ENCODE results near the gene LAMA5. TPM values are rescaled to one million over a fixed set of nuclear protein-coding genes. Genes with fewer than 3 reads are reported as not detected.

The LAMA5 gene
- polyA plus RNA-seq, 3 donors: 0.05 TPM; not detected in 2

GRCh38 chr20:62382306-62383198, 15.4 kb upstream of the LAMA5 start:
- peaks cover 0 to 4% (median 0%) of the 10 kb centered on the region in 7 donors for H3K9me3 Mint-ChIP-seq
- Histone ChIP-seq H3K4me2 (replicated peaks; ENCODE audit: extremely low read depth, low read length, poor library complexity, severe bottlenecking) (no peak overlapping the region), H3K9ac (ENCODE audit: insufficient read depth, low read length, poor library complexity, severe bottlenecking) (no peak overlapping the region), H3K4me1 (ENCODE audit: control insufficient read depth in 1 of 2, insufficient read depth in 2 of 2, low read length in 2 of 2) (peaks cover 13 to 17% of the 10 kb centered on the region in 2 donors), H3K4me3 (replicated peaks in 1 of 3; ENCODE audit: low read depth in 2 of 3, low read length in 3 of 3) (no peak overlapping the region), H3K27me3 (ENCODE audit: control insufficient read depth in 2 of 2, insufficient read depth in 2 of 2, low read length in 2 of 2) (no peaks in the 10 kb centered on the region), H4K20me1 (ENCODE audit: insufficient read depth, low read length) (peaks cover 3% of the 10 kb centered on the region), H3K79me2 (ENCODE audit: insufficient read depth, low read length) (peaks cover 26% of the 10 kb centered on the region), H3K36me3 (replicated peaks in 1 of 2; ENCODE audit: control insufficient read depth in 1 of 2, insufficient read depth in 2 of 2, low read length in 2 of 2) (peaks cover 0 to 7% of the 10 kb centered on the region in 2 donors), H3K9me3 (replicated peaks in 1 of 2; ENCODE audit: control insufficient read depth in 1 of 2, insufficient read depth in 1 of 2, low read length in 2 of 2) (no peaks in the 10 kb centered on the region), H3K27ac (ENCODE audit: low read depth in 1 of 2, low read length in 2 of 2) (no peak overlapping the region), H2AFZ (ENCODE audit: insufficient read depth, low read depth, low read length, poor library complexity, severe bottlenecking) (no peak overlapping the region)
- H3K27me3 Mint-ChIP-seq (ENCODE audit: low read depth in 3 of 3): peaks cover 0 to 2% (median 0%) of the 10 kb centered on the region in 3 donors
- peaks cover 5 to 9% of the 10 kb centered on the region in 2 donors for H3K36me3 Mint-ChIP-seq
- WGBS (ENCODE audit: insufficient coverage): 65% methylated on average over 10 of the region's 18 CpGs
- peak; percentile 92 for TF ChIP-seq CTCF (IDR thresholded peaks at IDR 0.05)
- no peak overlapping the region for H3K4me3 Mint-ChIP-seq
- peaks cover 21% of the 10 kb centered on the region for H3K4me1 Mint-ChIP-seq
- DNase-seq: peak; percentile 39 to 65 (median 61)
- H3K27ac Mint-ChIP-seq: peak overlapping the region in 1 of 7 donors; percentile 25
- intact Hi-C loops (cut with micrococcal nuclease): loop anchor here in 1 of 2 donors (10.0 kb wide), 1 partner anchor 422 kb away; the partner anchor contains the start of gene OGFR

GRCh38 chr20:62381842-62382241, 14.7 kb upstream of the LAMA5 start:
- WGBS (ENCODE audit: insufficient coverage): 98% methylated on average over 6 of the region's 6 CpGs
- no peak overlapping the region for H2AFZ ChIP-seq (ENCODE audit: insufficient read depth, low read depth, low read length, poor library complexity, severe bottlenecking)
- H3K27ac ChIP-seq (ENCODE audit: low read depth in 1 of 2, low read length in 2 of 2): no peak overlapping the region
- intact Hi-C loops (cut with micrococcal nuclease): loop anchor here in 1 of 2 donors (10.0 kb wide), 1 partner anchor 423 kb away; the partner anchor contains the start of gene OGFR
- Mint-ChIP-seq H3K4me3 (no peak overlapping the region), H3K36me3 (peaks cover 5 to 9% of the 10 kb centered on the region in 2 donors), H3K4me1 (peaks cover 18% of the 10 kb centered on the region), H3K27ac (no peak overlapping the region), H3K9me3 (peaks cover 0 to 4% (median 0%) of the 10 kb centered on the region in 7 donors), H3K27me3 (ENCODE audit: low read depth in 3 of 3) (peaks cover 0 to 2% (median 0%) of the 10 kb centered on the region in 3 donors)
- no peak for TF ChIP-seq CTCF (IDR thresholded peaks at IDR 0.05)
- no peak for DNase-seq
- H3K36me3 ChIP-seq (replicated peaks in 1 of 2; ENCODE audit: control insufficient read depth in 1 of 2, insufficient read depth in 2 of 2, low read length in 2 of 2): peaks cover 0 to 7% of the 10 kb centered on the region in 2 donors
- H3K4me3 ChIP-seq (replicated peaks in 1 of 3; ENCODE audit: low read depth in 2 of 3, low read length in 3 of 3): no peak overlapping the region
- H3K4me2 ChIP-seq (replicated peaks; ENCODE audit: extremely low read depth, low read length, poor library complexity, severe bottlenecking): no peak overlapping the region
- H3K27me3 ChIP-seq (ENCODE audit: control insufficient read depth in 2 of 2, insufficient read depth in 2 of 2, low read length in 2 of 2): no peaks in the 10 kb centered on the region
- no peak overlapping the region for H3K9ac ChIP-seq (ENCODE audit: insufficient read depth, low read length, poor library complexity, severe bottlenecking)
- H3K9me3 ChIP-seq (replicated peaks in 1 of 2; ENCODE audit: control insufficient read depth in 1 of 2, insufficient read depth in 1 of 2, low read length in 2 of 2): no peaks in the 10 kb centered on the region
- peaks cover 19% of the 10 kb centered on the region for H3K79me2 ChIP-seq (ENCODE audit: insufficient read depth, low read length)
- H3K4me1 ChIP-seq (ENCODE audit: control insufficient read depth in 1 of 2, insufficient read depth in 2 of 2, low read length in 2 of 2): peaks cover 10 to 13% of the 10 kb centered on the region in 2 donors
- no peaks in the 10 kb centered on the region for H4K20me1 ChIP-seq (ENCODE audit: insufficient read depth, low read length)
